HG03135 (cell line): ENCODE measurements around the gene UVSSA.

Experiments used
- ATAC-seq: cut with Tn5 transposase; IDR thresholded peaks from one replicate; pipeline ENCODE4 v1.9.1; 2021; ENCODE audit warnings: mild to moderate bottlenecking, moderate library complexity; ENCODE audit not compliant: unreplicated experiment

UVSSA gene

GRCh38 chr4:1404573-1405253, 57.7 kb downstream of the UVSSA start:
- no peak for ATAC-seq

- no peak for ATAC-seq
Observed at GRCh38 chr4:1405254-1405635, 58.2 kb downstream of the UVSSA start.

- no peak for ATAC-seq
Observed at GRCh38 chr4:1405636-1406393, 58.8 kb downstream of the UVSSA start.

GRCh38 chr4:1406394-1406980, 59.5 kb downstream of the UVSSA start, which contains the start of gene NKX1-1:
Gene NKX1-1, minus strand, starts transcription at chr4:1406442. Its CDS starts 0 bp downstream, at chr4:1406442.
- no peak for ATAC-seq

GRCh38 chr4:1406981-1407656, 60.1 kb downstream of the UVSSA start:
- no peak for ATAC-seq

GRCh38 chr4:1407657-1408333, 60.8 kb downstream of the UVSSA start:
- ATAC-seq = no peak

- no peak for ATAC-seq
Observed at GRCh38 chr4:1408418-1408817, 61.4 kb downstream of the UVSSA start.

GRCh38 chr4:1409079-1409478, 62.1 kb downstream of the UVSSA start:
- no peak for ATAC-seq

GRCh38 chr4:1409491-1410425, 62.8 kb downstream of the UVSSA start:
- no peak for ATAC-seq

- ATAC-seq = no peak
Observed at GRCh38 chr4:1410491-1411325, 63.7 kb downstream of the UVSSA start.

GRCh38 chr4:1411436-1412375, 64.7 kb downstream of the UVSSA start:
- ATAC-seq = no peak

GRCh38 chr4:1412376-1413203, 65.6 kb downstream of the UVSSA start:
- no peak for ATAC-seq

GRCh38 chr4:1413204-1413663, 66.2 kb downstream of the UVSSA start:
- no peak for ATAC-seq

- ATAC-seq = no peak
Observed at GRCh38 chr4:1413687-1414479, 66.9 kb downstream of the UVSSA start.

GRCh38 chr4:1414831-1415680, 68.0 kb downstream of the UVSSA start:
- ATAC-seq = no peak
